22Rv1 (cell line): ENCODE results near the gene FRRS1L.

Source experiments
- CTCF ChIP-seq: fragments of 450-650 bp; IDR thresholded peaks from 2 replicates; pipeline ENCODE4 v1.5.1; 2017; ENCODE audit warnings: mild to moderate bottlenecking
- ZFX ChIP-seq: fragments of 450-650 bp; IDR thresholded peaks from 2 replicates; pipeline ENCODE4 v1.6.1; 2017; ENCODE audit warnings: antibody characterized with exemption, borderline replicate concordance

DNA sequence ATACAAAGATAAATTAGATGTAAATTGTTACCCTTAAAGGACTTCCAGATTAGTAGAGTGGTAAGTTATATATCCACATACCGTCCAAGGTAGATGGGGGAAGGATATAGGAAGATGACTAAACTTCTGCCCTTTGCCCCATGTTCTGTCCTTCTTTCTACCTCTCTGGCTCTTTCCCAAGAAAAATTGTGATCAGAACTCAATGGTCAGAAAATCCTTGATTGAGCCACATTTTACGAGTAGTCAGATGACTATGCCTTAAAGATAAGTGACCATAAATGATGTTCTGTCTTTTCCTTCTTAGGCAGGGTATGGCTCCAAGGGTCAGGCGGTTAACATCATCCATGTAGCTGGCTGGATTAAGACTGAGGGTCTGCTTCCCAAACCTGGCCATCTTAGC lies 4.4 kb downstream of the FRRS1L start:
- TF ChIP-seq CTCF, result no peak
- TF ChIP-seq ZFX, result no peak
